ENCODE measurements around the gene OSBPL5. TPM values are rescaled to one million over a fixed set of nuclear protein-coding genes. Genes with fewer than 3 reads are reported as not detected.

OSBPL5 gene
- total and polyA plus RNA-seq, 2 of the 4 experiments (the other 2 are of a cell fraction): 14.9 to 22.3 TPM

DNA sequence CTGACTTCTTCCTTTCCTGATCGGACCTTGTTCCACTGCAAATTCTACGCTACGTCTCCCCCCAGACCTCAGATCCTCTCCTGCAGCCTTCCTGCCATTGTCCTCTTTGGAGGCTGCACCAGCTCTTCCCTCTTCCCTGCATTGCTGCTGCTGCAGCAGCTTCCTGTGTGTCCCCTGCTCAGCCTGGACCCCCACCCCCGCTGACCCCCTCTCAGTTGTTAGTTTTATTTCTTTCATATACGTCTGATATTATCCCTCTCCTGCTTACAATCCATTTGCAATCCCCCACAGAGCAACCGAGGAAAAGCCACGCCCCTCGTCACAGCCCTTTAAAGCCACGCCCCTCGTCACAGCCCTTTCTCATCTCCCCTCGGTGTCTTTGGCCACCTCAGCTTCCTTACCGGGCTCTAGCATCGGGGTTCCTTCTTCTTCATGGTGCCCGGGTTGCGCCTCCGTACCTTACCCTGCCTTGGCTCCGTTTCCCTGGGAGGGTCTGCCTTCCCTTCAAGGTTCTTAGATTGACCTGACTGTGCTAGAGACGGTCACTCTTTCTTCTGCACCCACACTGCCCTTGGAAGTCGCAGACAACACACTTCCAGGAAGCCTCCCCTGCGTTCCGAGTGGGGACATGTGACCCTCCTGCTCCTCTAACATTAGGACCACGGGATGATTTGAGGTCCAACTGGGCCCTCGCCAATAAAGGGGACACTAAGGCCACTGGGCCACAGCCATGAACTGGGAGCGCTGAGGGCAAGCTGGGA lies 48.7 kb upstream of the OSBPL5 start:
- H3K9me3 ChIP-seq (ENCODE audit: control insufficient read depth, insufficient read depth, low read length): peaks cover 9% of the 10 kb centered on the region
- no peak overlapping the region for H3K14ac ChIP-seq (replicated peaks; ENCODE audit: low read depth, low read length)
- H3K9ac ChIP-seq (ENCODE audit: low read depth, low read length): no peak overlapping the region
- dilution Hi-C loops (cut with HindIII; ENCODE audit: low sequenced_read_pairs, unreplicated experiment) (no loop called here), intact Hi-C loops (cut with micrococcal nuclease) (no loop called here), in situ Hi-C loops (cut with MboI; ENCODE audit: low sequenced_read_pairs) (no loop called here)
- no peak overlapping the region for H2BK5ac ChIP-seq (ENCODE audit: low read depth, low read length, poor library complexity, severe bottlenecking)
- CTCF ChIA-PET: no interaction called here
- H3K4me1 ChIP-seq (ENCODE audit: control insufficient read depth, insufficient read depth, low read length): no peaks in the 10 kb centered on the region
- no peak overlapping the region for H3K56ac ChIP-seq (ENCODE audit: extremely low read depth, insufficient read depth, low read length)
- ATAC-seq (ENCODE audit: low read depth) (no peak), DNase-seq (no peak)
- no peak overlapping the region for H2BK120ac ChIP-seq (ENCODE audit: low read depth, low read length)
- no peaks in the 10 kb centered on the region for H4K20me1 ChIP-seq (ENCODE audit: insufficient read depth, low read length)
- H4K5ac ChIP-seq (ENCODE audit: low read depth, low read length): no peak overlapping the region
- no peak overlapping the region for H3K4me2 ChIP-seq (ENCODE audit: low read depth, low read length)
- no TSS peak for BruUV-seq (replicated peaks)
- H3K18ac ChIP-seq (ENCODE audit: low read depth, low read length): no peak overlapping the region
- H3K9me1 ChIP-seq (ENCODE audit: insufficient read depth, low read length): no peaks in the 10 kb centered on the region
- peaks cover 29% of the 10 kb centered on the region for H3K27me3 ChIP-seq (ENCODE audit: control insufficient read depth, insufficient read depth, low read length)
- no peak overlapping the region for H3K23ac ChIP-seq (ENCODE audit: low read depth, low read length)
- H2BK15ac ChIP-seq (ENCODE audit: low read depth, low read length): no peak overlapping the region
- POLR2A ChIA-PET (ENCODE audit: unreplicated experiment): no interaction called here
- H3K4ac ChIP-seq (ENCODE audit: low read depth, low read length): no peak overlapping the region
- no peak overlapping the region for H3K27ac ChIP-seq (ENCODE audit: insufficient read depth, low read length)
- H4K8ac ChIP-seq (ENCODE audit: low read depth in 2 of 2, low read length in 2 of 2): no peak overlapping the region
- H2AFZ ChIP-seq (replicated peaks; ENCODE audit: low read length, poor library complexity): no peak overlapping the region
- no peaks in the 10 kb centered on the region for H3K36me3 ChIP-seq (ENCODE audit: control insufficient read depth, insufficient read depth, low read length)
- H3K79me1 ChIP-seq (ENCODE audit: low read depth in 1 of 2, low read length in 2 of 2): no peaks in the 10 kb centered on the region
- no peak overlapping the region for H4K91ac ChIP-seq (ENCODE audit: insufficient read depth, low read depth, low read length)
- no peak overlapping the region for H3K4me3 ChIP-seq (ENCODE audit: insufficient read depth, low read depth, low read length)
- no peak overlapping the region for H2BK20ac ChIP-seq (ENCODE audit: low read depth, low read length)
- no peak overlapping the region for H2AK9ac ChIP-seq (replicated peaks; ENCODE audit: low read depth, low read length, poor library complexity)
- H2AK5ac ChIP-seq (ENCODE audit: low read depth, low read length): no peak overlapping the region
- WGBS, 2 experiments (ENCODE audit: extremely low coverage in 2 of 2, insufficient read length in 1 of 2): 51% methylated on average over 20 of the region's 24 CpGs; no CpG with 5 or more reads in 1 of the 2 experiments
- TF ChIP-seq RCOR1 (IDR thresholded peaks at IDR 0.05; ENCODE audit: insufficient replicate concordance, low read length) (no peak), RAD21 (IDR thresholded peaks at IDR 0.05; ENCODE audit: low read length) (no peak), MAFK (IDR thresholded peaks at IDR 0.05; ENCODE audit: low read depth, low read length) (no peak), CTCF (conservative IDR thresholded peaks at IDR 0.05; ENCODE audit: low read depth, low read length) (no peak), MAZ (IDR thresholded peaks at IDR 0.05; ENCODE audit: borderline replicate concordance, low read depth, low read length) (no peak), RFX5 (IDR thresholded peaks at IDR 0.05; ENCODE audit: low read depth, low read length) (no peak), ELK1 (IDR thresholded peaks at IDR 0.05; ENCODE audit: borderline replicate concordance, low read depth, low read length) (no peak), SMC3 (IDR thresholded peaks at IDR 0.05; ENCODE audit: low read depth, low read length) (no peak), CHD1 (IDR thresholded peaks at IDR 0.05; ENCODE audit: low read depth, low read length) (no peak), POLR2A (IDR thresholded peaks at IDR 0.05; ENCODE audit: low read depth, low read length) (no peak), NFE2L2 (IDR thresholded peaks at IDR 0.05; ENCODE audit: low read depth, low read length) (no peak), MXI1 (IDR thresholded peaks at IDR 0.05; ENCODE audit: borderline replicate concordance, low read depth, low read length) (no peak), BHLHE40 (IDR thresholded peaks at IDR 0.05; ENCODE audit: low read depth, low read length) (no peak), CEBPB (IDR thresholded peaks at IDR 0.05; ENCODE audit: low read depth, low read length) (no peak)

Measured in IMR-90 (cell line).